Adrenal gland (tissue), 5 donors: ENCODE measurements around the gene ACADL.

Experiments
- CTCF ChIP-seq, 6 experiments: fragments of 450-650 bp in 4 of 6; fragments of 200-600 bp in 2 of 6; sonication (generic) in 1 of 6; IDR thresholded peaks; 1 replicate in 5 of 6; 2 replicates in 1 of 6; pipeline versions ENCODE4 v1.5.1 to v1.8.0; 2016 to 2021; ENCODE audit warnings: antibody characterized with exemption in 6 of 6, mild to moderate bottlenecking in 2 of 6, moderate library complexity in 1 of 6
- POLR2A ChIP-seq, 2 donors: fragments of 450-650 bp; IDR thresholded peaks; one replicate each; pipeline ENCODE4 v1.6.1; 2017; ENCODE audit warnings: antibody characterized with exemption in 2 of 2, mild to moderate bottlenecking in 2 of 2, moderate library complexity in 1 of 2
- donor health status: DM: no; HTN: no; CAD: no.

- TF ChIP-seq CTCF (IDR thresholded peaks at IDR 0.05) = no peak
- TF ChIP-seq POLR2A (IDR thresholded peaks at IDR 0.05) = no peak
Observed at GRCh38 chr2:210159059-210159458, 66.2 kb downstream of the ACADL start.
